NCI-H2196 (cell line): Measurements from ENCODE around the gene BOD1.

Experiments
- DNase-seq: peaks from one replicate; lab custom pipeline; 2025; ENCODE audit not compliant: unreplicated experiment; lab: John Stamatoyannopoulos, UW

BOD1 gene

GRCh38 chr5:173640156-173640804 is 23.8 kb upstream of the BOD1 start:
- DNase-seq, result no peak

- DNase-seq, result no peak
These were observed 21.9 kb upstream of the BOD1 start for GRCh38 chr5:173638126-173639040.

GRCh38 chr5:173637340-173637739 is 20.9 kb upstream of the BOD1 start:
- DNase-seq, result no peak

- no peak for DNase-seq
These were observed 18.1 kb upstream of the BOD1 start for GRCh38 chr5:173634465-173634983.

GRCh38 chr5:173633304-173633703 is 16.9 kb upstream of the BOD1 start:
- DNase-seq, result no peak

- no peak for DNase-seq
These were observed 15.0 kb upstream of the BOD1 start for GRCh38 chr5:173631478-173631877.

GRCh38 chr5:173630724-173631365 is 14.4 kb upstream of the BOD1 start:
- no peak for DNase-seq

GRCh38 chr5:173629628-173630027 is 13.2 kb upstream of the BOD1 start:
- DNase-seq, result no peak

- no peak for DNase-seq
These were observed 12.1 kb upstream of the BOD1 start for GRCh38 chr5:173628501-173628900.

GRCh38 chr5:173627860-173628392 is 11.5 kb upstream of the BOD1 start:
- DNase-seq, result no peak

GRCh38 chr5:173627271-173627670 is 10.8 kb upstream of the BOD1 start:
- DNase-seq, result no peak

GRCh38 chr5:173626505-173626820 is 10.0 kb upstream of the BOD1 start:
- no peak for DNase-seq

- DNase-seq, result no peak
These were observed 9.4 kb upstream of the BOD1 start for GRCh38 chr5:173625673-173626504.

GRCh38 chr5:173625261-173625660 is 8.8 kb upstream of the BOD1 start:
- DNase-seq, result no peak

GRCh38 chr5:173624282-173624681 is 7.8 kb upstream of the BOD1 start:
- DNase-seq, result no peak

GRCh38 chr5:173623789-173624188 is 7.3 kb upstream of the BOD1 start:
- no peak for DNase-seq

GRCh38 chr5:173623296-173623771 is 6.9 kb upstream of the BOD1 start:
- DNase-seq, result no peak

- no peak for DNase-seq
These were observed 6.0 kb upstream of the BOD1 start for GRCh38 chr5:173622183-173623047.

- DNase-seq, result no peak
These were observed 4.3 kb upstream of the BOD1 start for GRCh38 chr5:173620784-173621183.
